ENCODE data around the gene ATP1B4.
A peak's percentile ranks its signal among the peaks of the same experiment; 100 is the strongest.
"Not testable (repeated sequence)": the region's sequence is repeated elsewhere in the genome, so short reads cannot be mapped to it uniquely, and the experiment has no call there.

Gene ATP1B4

GRCh38 chrX:120361764-120362305 lies at the start of gene ATP1B4:
TSS of gene ATP1B4 (plus strand) at chrX:120362089. CDS start at chrX:120362169, 80 bp downstream.
- no peak for DNase-seq

- no peak for DNase-seq
Observed at GRCh38 chrX:120315776-120316175, 46.1 kb upstream of the ATP1B4 start.

- DNase-seq, result no peak
Observed at GRCh38 chrX:120316587-120317283, 45.2 kb upstream of the ATP1B4 start.

- no peak for DNase-seq
Observed at GRCh38 chrX:120318411-120318810, 43.5 kb upstream of the ATP1B4 start.

- DNase-seq, result no peak
Observed at GRCh38 chrX:120321520-120322281, 40.2 kb upstream of the ATP1B4 start.

GRCh38 chrX:120331116-120331515 lies 30.8 kb upstream of the ATP1B4 start:
- DNase-seq, result peak; percentile 27

- no peak for DNase-seq
Observed at GRCh38 chrX:120332394-120332793, 29.5 kb upstream of the ATP1B4 start.

- DNase-seq, result peak; percentile 56
Observed at GRCh38 chrX:120334151-120334550, 27.7 kb upstream of the ATP1B4 start.

- DNase-seq, result peak; percentile 94
Observed at GRCh38 chrX:120334603-120335002, 27.3 kb upstream of the ATP1B4 start.

- DNase-seq, result peak; percentile 68
Observed at GRCh38 chrX:120335289-120335688, 26.6 kb upstream of the ATP1B4 start.

- DNase-seq, result peak; percentile 9
Observed at GRCh38 chrX:120336899-120337298, 25.0 kb upstream of the ATP1B4 start.

- DNase-seq, result not testable (repeated sequence)
Observed at GRCh38 chrX:120344566-120344965, 17.3 kb upstream of the ATP1B4 start.

GRCh38 chrX:120350450-120351138 lies 11.3 kb upstream of the ATP1B4 start:
- no peak for DNase-seq

- peak; percentile 74 for DNase-seq
Observed at GRCh38 chrX:120356084-120356483, 5.8 kb upstream of the ATP1B4 start.

- DNase-seq, result no peak
Observed at GRCh38 chrX:120357186-120357585, 4.7 kb upstream of the ATP1B4 start.

GRCh38 chrX:120358737-120359456 lies 3.0 kb upstream of the ATP1B4 start:
- no peak for DNase-seq

GRCh38 chrX:120365320-120365719 lies 3.4 kb downstream of the ATP1B4 start:
- DNase-seq, result peak; percentile 62

- no peak for DNase-seq
Observed at GRCh38 chrX:120365968-120366367, 4.1 kb downstream of the ATP1B4 start.

GRCh38 chrX:120366794-120367193 lies 4.9 kb downstream of the ATP1B4 start:
- DNase-seq, result no peak

- no peak for DNase-seq
Observed at GRCh38 chrX:120367402-120368109, 5.7 kb downstream of the ATP1B4 start.

GRCh38 chrX:120372667-120373370 lies 10.9 kb downstream of the ATP1B4 start:
- no peak for DNase-seq
